RWPE2 (cell line): ENCODE data around the gene SLC25A39.

Experiments
- ATAC-seq: fragments of 200-7000 bp; cut with Tn5 transposase; 3 replicates; pipeline ENCODE4 v1.9.1; 2021; ENCODE audit warnings: low read depth
- DNase-seq: peaks from one replicate; pipeline ENCODE4 v3.0.0-alpha.2; 2020; ENCODE audit warnings: low spot score
- H3K27ac ChIP-seq: fragments of 450-650 bp; 2 replicates; pipeline ENCODE4 v1.5.1; 2017; ENCODE audit warnings: mild to moderate bottlenecking; ENCODE audit not compliant: poor library complexity, severe bottlenecking
- H3K27me3 ChIP-seq: fragments of 250-450 bp; sonication (Bioruptor Pico); 2 replicates; pipeline ENCODE4 v1.5.1; 2021; ENCODE audit warnings: mild to moderate bottlenecking, moderate library complexity; ENCODE audit not compliant: insufficient read depth, poor library complexity, severe bottlenecking
- H3K36me3 ChIP-seq: fragments of 250-450 bp; sonication (Bioruptor Pico); 2 replicates; pipeline ENCODE4 v1.5.1; 2020; ENCODE audit warnings: low read depth, mild to moderate bottlenecking, moderate library complexity
- H3K4me1 ChIP-seq: fragments of 250-450 bp; sonication (Bioruptor Pico); 2 replicates; pipeline ENCODE4 v1.5.1; 2021; ENCODE audit warnings: mild to moderate bottlenecking, moderate library complexity; ENCODE audit not compliant: insufficient read depth, poor library complexity, severe bottlenecking
- H3K4me3 ChIP-seq: fragments of 250-450 bp; sonication (Bioruptor Pico); 2 replicates; pipeline ENCODE4 v1.5.1; 2021; ENCODE audit warnings: mild to moderate bottlenecking, moderate library complexity; ENCODE audit not compliant: severe bottlenecking
- H3K9me3 ChIP-seq: fragments of 250-450 bp; sonication (Bioruptor Pico); 2 replicates; pipeline ENCODE4 v1.5.1; 2021; ENCODE audit warnings: mild to moderate bottlenecking, moderate library complexity; ENCODE audit not compliant: severe bottlenecking
- CTCF ChIP-seq: fragments of 450-650 bp; IDR thresholded peaks from one replicate; pipeline ENCODE4 v1.5.1; 2017; ENCODE audit warnings: mild to moderate bottlenecking, moderate library complexity; ENCODE audit not compliant: poor library complexity, severe bottlenecking

Gene SLC25A39

DNA sequence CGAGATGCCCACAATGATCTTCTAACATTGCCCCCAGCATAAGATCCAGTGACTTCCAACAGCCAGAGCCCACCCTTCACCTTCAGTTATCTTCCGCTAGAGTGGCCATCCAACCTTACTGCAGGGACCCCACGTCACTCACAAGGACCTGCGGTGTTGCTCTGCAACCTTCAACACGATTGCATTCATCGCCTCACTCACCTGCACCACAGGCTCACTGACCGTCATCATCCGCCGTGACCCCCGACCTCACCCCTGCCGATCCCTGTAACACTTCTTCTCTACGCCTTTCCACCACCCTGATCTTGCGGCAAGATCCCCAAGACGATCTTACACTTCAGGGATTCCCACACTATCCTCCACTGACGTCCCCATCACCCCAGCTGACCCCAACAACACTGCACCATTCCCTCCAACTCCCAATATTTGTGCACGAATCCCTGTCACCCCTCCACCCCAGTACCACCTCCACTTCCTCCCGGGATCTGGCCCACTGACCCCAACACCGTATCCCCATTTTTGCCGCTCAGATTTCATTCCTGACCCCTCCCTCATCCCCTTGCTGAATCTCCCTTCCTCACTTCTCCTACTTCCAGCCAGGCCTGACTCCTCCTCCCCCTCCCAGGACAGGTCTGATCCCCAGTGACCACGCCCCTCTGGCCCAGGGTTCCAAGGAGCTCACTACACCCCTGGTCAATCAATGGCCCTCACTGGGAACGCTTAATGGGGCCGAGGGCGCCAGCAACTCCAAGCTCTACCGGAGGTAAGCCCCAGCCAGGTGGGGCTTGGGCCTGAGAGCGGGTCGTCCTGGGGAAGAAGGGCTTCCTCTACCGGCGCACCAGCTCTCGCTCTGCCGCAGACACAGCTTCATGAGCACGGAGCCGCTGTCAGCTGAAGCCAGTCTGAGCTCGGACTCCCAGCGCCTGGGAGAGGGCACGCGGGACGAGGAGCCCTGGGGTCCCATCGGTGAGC is 8.6 kb downstream of the SLC25A39 start:
- Histone ChIP-seq H3K27me3 (peaks cover 5% of the 10 kb centered on the region), H3K4me1 (no peaks in the 10 kb centered on the region), H3K36me3 (peaks cover 18% of the 10 kb centered on the region), H3K9me3 (no peaks in the 10 kb centered on the region), H3K27ac (no peak overlapping the region), H3K4me3 (peak overlapping the region; percentile 33)
- ATAC-seq (no peak), DNase-seq (no peak)
- TF ChIP-seq CTCF = no peak

DNA sequence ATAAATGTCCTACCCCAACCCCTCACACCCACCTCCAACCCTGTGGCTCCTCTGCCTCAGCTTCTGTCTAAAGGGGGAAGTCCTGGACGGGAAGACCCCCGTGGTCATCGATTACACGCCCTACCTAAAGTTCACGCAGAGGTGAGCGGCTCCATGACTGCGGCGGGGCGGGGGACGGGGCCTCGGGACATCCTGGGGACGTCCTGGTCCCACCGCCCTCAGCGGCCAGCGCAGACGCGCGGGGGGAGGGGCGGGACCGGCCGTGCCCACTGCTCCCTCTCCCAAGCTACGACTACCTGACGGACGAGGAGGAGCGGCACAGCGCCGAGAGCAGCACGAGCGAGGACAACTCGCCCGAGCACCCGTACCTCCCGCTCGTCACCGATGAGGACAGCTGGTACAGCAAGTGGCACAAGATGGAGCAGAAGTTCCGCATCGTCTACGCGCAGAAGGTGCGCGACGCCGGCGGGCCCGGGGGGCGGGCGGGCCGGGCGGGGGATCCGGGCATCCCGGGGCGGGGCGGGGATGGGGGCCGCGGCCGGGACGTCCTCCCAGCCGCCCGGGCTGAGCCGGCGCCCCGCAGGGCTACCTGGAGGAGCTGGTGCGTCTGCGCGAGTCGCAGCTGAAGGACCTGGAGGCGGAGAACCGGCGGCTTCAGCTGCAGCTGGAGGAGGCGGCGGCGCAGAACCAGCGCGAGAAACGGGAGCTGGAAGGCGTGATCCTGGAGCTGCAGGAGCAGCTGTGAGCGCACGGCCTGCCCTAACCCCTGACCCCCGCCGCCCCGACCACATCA is 9.6 kb downstream of the SLC25A39 start:
- ATAC-seq (peak; percentile 66), DNase-seq (no peak)
- Histone ChIP-seq H3K36me3 (peaks cover 9% of the 10 kb centered on the region; the same call in 1 of the 2 replicates), H3K27ac (no peak overlapping the region), H3K4me3 (peak overlapping the region; percentile 33), H3K4me1 (no peaks in the 10 kb centered on the region), H3K27me3 (peaks cover 5% of the 10 kb centered on the region), H3K9me3 (no peaks in the 10 kb centered on the region)
- TF ChIP-seq CTCF = no peak

DNA sequence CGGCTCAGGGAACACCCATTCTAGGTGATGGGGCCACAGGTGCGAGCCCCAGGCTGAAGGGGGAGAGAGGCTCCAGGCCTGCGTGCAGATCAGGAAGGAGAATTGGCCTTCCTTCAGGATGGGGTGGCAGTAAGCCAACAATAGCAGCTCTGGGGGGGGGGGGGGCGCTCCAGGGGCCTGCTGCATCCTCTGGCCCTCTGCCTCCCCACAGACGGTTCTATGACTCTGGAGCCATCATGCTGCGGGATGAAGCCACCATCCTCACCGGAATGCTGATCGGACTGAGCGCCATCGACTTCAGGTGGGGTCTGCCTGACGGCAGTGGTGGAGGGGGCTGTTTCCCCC is 10.1 kb downstream of the SLC25A39 start:
- H3K27ac ChIP-seq = no peak overlapping the region
- peaks cover 5% of the 10 kb centered on the region for H3K27me3 ChIP-seq
- H3K4me3 ChIP-seq = peak overlapping the region; percentile 33
- H3K4me1 ChIP-seq = no peaks in the 10 kb centered on the region
- no peak for DNase-seq
- no peak for ATAC-seq
- H3K9me3 ChIP-seq = no peaks in the 10 kb centered on the region
- H3K36me3 ChIP-seq = peaks cover 4% of the 10 kb centered on the region; the same call in 1 of the 2 replicates
- no peak for TF ChIP-seq CTCF

DNA sequence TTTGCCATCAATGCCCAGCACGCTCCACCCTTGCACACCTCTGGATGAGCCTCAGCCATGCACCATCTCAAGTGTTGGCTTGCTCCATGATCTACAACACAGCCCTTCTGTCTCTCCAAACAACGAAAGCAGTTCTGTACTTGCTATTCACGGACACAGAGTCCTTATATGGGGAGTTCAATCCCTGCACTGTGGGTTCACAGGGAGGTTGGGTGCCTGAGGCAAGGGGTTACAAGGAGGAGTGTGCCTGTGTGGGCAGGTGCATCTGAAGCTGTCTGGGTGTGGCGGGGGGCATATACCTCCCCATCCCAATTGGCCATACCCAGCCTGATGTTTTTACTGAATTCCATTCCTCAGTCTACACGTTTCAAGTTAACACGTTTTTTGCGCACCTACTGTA is 10.6 kb downstream of the SLC25A39 start:
- no peak for TF ChIP-seq CTCF
- Histone ChIP-seq H3K27me3 (peaks cover 5% of the 10 kb centered on the region), H3K9me3 (no peaks in the 10 kb centered on the region), H3K4me3 (no peak overlapping the region), H3K36me3 (no peaks in the 10 kb centered on the region), H3K4me1 (peaks cover 4% of the 10 kb centered on the region), H3K27ac (no peak overlapping the region)
- DNase-seq (no peak), ATAC-seq (no peak)
